HG03135 (cell line): ENCODE measurements around the gene KCNIP1.
"Not testable (repeated sequence)": the region's sequence is repeated elsewhere in the genome, so short reads cannot be mapped to it uniquely, and the experiment has no call there.

Experiments
- ATAC-seq: cut with Tn5 transposase; IDR thresholded peaks from one replicate; pipeline ENCODE4 v1.9.1; 2021; ENCODE audit warnings: mild to moderate bottlenecking, moderate library complexity; ENCODE audit not compliant: unreplicated experiment

The KCNIP1 gene

DNA sequence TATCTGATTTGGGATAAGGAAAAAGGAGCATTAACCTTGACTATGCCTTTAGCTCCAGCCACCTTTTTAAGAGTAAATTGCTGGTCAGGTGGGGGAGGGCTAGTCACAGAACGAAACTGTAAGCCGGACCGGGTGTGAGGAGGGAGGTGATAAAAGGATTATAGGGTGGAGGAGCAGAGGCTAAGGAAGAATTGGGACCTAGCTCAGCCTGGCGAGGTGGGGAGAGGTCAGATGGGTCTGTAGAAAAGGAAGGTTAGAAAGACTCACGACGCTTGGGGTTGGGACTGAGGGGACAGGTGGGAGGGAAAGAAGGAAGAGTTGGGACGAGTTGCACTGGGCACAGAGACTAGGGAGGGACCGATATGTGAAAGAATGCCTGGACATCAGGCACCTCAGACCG lies 262.0 kb downstream of the KCNIP1 start:
- not testable (repeated sequence) for ATAC-seq

DNA sequence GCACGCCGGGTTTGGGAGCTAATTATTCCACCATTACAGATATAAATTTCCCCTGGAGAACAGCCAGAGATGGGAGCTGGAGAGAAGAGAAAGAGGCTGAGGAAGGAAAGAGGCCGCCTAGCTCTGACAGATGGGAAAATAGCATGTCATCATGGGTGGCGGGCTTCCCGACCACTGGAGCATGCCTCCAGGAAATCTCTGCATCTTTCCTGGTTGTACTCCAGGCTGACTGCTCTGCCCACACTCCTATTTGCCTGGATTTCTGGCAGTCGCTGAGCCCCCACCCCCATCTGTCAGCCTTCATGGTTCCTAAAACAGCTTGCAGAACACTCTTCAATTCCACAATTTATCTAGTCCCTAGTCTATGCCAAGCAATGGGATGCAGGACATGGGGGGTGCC lies 265.4 kb downstream of the KCNIP1 start:
- no peak for ATAC-seq

DNA sequence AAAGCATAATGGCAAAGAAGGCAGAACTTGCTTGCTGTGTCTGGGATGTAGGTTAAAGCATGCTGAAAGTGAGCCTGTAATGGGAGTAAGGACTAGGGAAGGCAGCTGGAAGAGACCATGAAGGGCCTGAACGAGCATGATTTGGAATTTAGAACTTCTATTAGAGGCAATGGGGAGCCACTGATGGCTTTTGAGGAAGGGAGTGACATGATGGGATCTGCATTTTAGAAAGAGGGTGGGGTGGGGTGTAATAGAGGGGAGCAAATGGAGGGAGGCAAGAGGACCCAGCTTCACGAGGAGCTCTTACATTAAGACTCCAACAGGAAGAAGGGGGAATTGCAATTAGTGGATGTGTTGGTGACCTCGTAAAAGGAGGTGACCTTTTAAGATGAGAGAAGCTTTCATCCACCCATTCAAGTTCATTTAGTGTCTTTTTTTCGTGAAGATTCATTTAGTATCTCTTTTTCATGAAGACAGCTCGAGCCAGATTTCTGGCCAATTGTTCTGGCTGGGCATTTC lies 266.1 kb downstream of the KCNIP1 start:
- no peak for ATAC-seq

DNA sequence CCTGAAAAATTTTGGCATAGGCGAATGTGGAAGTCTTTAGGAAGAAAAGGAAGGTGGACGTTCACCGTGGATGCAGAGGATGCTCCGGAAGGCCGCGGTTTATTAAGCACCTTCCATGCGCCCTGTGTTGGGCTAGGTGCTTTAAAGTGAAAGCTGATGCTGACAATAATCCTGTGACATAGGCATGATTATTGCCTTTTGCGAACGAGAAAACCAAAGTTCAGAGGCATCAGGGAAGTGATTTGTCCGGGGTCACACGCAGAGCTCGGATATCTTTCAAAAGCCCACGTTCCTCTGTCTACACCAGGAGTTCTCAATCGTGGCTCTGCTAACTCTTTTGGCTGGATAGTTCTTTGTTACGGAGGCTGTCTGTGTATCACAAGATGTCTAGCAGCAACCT lies 267.7 kb downstream of the KCNIP1 start:
- ATAC-seq, result no peak

DNA sequence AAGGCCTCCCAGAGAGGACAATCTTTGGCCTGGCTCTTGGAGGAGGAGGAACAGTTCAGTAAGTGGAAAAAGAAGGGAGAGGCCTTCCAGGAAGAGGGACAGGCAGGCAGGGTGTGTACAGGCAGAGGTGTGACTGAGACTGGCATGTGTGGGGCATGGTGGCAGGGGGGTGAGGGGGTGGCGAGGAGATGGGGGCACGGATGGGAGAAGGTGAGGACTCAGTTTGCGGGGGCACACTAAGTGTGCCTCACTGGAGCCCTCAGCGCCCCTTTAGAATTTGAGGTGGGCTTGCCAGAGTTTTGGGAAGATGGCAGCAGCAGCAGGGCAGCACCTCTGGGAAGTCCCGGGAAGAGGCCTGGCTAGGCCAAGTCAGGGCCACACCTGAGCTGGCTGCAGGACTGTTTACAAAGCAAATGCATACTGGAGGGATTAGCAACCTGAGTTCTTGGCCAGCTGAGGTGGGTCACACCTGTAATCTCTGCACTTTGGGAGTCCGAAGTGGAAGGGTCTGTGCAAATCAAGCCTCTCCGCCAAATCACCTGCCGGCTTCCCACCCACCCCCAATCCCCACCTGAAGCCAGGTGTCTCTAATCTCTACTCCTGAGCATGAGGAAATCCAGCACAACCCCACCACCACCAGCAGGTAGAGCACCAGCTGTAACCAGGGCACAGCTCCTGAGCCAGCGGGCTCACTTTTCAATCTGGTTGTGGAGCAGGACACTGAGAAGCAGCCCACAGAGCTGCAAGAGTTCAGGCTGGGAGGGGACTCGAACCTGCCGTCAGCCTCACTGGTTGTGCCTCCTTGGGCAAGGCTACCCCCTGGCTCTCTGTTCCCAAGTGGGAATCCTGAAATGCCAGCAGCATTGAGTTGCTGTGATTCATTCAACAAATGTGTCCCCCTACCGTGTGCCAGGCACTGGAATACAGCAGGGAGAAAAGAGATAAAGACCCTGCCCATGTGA lies 269.5 kb downstream of the KCNIP1 start:
- no peak for ATAC-seq

DNA sequence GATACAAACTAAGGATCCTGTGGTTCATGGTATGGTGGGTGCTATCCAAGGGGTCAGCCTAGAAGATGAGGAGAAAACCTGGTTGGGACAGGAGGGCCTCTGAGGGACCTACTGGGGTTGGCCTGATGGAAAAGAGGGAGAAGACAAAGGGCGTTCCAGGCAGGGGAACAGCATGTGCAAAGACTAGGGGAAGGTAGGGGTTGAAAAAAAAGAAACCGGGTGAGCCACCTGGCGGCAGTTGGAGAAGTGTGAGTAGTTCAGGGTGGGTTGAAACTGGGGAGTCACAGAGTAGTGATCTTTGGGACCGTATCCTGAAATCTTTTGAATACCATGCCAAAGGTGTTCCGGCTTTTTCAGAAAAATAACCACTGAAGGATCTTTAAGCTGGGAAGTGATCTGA lies 271.0 kb downstream of the KCNIP1 start:
- no peak for ATAC-seq

DNA sequence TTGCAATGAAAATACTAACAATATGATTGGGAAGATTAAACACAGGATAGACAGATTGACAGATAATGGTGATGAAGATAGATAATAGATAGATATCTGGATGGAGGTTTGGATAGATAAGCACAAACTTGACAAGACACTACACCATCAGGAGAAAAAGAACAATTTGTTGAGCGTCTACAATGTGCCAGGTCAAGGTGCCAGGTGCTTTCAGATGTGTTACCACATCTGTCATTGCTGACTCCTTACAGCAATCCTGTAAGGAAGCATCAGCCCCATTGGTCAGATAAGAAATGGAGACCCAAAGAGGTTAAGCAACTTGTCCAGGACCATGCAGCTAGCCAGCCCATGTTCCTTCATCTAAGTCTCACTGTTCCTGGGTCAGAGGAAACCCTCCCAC lies 278.1 kb downstream of the KCNIP1 start:
- no peak for ATAC-seq

DNA sequence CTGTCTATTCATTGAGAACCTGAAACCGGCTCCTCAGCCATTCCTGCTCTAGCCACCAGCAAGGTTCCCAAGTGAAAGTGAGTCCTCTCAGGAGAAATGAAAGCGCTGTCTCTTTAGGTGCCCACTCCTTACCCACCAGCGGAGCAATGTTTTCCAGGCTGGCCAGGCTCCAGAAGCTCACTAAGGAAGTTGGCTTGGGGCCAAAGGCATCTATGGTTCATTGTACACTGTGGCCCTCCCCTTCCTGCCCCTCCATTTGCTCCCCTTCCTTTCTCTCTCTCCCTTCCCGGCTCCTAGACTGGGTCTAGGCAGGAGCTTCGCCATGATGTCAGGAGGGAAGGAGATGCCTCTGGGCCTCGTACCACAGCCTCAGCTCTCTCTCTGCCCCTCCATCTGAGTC lies 278.6 kb downstream of the KCNIP1 start:
- ATAC-seq, result no peak

DNA sequence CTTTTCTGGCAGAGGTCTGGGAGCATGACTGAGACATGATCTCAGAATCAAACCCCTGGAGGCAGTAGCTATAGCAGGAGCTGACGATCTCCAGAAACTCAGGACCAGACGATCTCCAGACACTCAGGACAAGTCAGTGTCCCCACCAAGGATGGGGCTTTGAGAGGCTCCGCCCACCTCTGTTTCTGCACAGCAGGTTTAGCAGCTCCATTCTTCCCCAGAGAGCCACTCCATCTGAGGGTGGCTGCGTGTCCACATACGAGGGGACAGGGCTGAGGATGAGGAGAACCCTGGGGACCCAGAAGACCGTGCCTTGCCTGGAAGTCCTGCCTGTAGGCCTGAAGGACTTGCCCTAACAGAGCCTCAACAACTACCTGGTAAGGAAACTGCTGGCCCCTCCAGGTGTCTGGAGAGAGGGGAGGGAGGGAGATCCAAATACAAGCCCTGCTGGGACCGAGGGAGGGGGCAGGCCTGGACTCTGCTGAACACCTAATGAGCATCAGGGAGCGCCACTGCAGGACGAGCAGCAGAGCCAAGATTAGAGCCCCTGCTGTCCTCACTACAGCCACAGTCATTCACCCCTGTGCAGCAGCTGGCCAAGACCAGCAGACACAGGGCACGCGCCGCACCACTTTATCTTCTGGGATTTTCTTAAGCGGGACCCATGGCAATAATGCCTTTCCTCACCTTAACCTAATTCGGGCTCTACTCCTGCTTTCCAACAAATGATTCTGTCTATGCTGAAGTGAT lies 279.9 kb downstream of the KCNIP1 start, which contains the start of gene GABRP:
TSS of gene GABRP (plus strand) at position 228 of the 750 bp plus-strand sequence. CDS start 4,891 bp downstream, outside the sequence.
- no peak for ATAC-seq

DNA sequence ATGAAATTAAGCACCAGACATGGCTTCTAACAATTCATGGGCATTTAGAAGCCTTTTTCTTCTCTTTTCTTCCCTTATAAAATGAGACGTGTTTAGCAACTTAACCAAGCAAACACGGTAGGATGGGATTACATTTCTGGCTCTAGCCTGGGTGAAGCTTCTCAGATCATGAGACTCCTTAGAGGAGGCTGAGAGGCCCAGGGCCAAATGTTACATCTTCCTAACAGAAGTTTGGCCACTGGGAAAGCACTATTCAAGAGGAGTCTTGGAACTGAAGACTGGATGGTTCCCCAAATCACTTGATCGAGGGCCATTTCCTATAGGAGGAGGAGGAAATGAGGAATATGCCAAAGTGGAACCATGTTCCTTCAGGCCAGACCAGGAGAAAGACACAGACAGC lies 281.6 kb downstream of the KCNIP1 start:
- no peak for ATAC-seq
